H1 (cell line): Measurements from ENCODE around the gene WDR81. TPM values are rescaled to one million over a fixed set of nuclear protein-coding genes. Genes with fewer than 3 reads are reported as not detected.

Source experiments
- CTCF ChIA-PET: fragments of 300-600 bp; sonication (Branson Sonifier 250); formaldehyde crosslinking; loops from one replicate; lab custom pipeline; 2021; ENCODE audit not compliant: partially characterized antibody; lab: Charles Lee
- POLR2A ChIA-PET: fragments of 300-600 bp; sonication (Branson Sonifier 250); formaldehyde crosslinking; loops from one replicate; lab custom pipeline; 2021; ENCODE audit warnings: inconsistent platforms; ENCODE audit not compliant: partially characterized antibody; lab: Charles Lee
- DNase-seq, 2 experiments: peaks; one replicate each; pipeline versions ENCODE4 v3.0.0 to v3.0.0-alpha.2; 2010 to 2022; ENCODE audit warnings: low spot score in 2 of 2, low read depth in 1 of 2, mixed read lengths in 1 of 2
- FAIRE-seq: peaks from 2 replicates; lab custom pipeline; 2011; peaks lifted over from hg19 to GRCh38; lab: Jason Lieb, UNC
- H2AFZ ChIP-seq: 2 replicates; pipeline ENCODE4 v1.8.1; 2012; ENCODE audit warnings: low read length, inconsistent platforms
- H2AK5ac ChIP-seq: 2 replicates; pipeline ENCODE4 v1.6.1; 2013; ENCODE audit warnings: low read depth, low read length
- H2BK120ac ChIP-seq: replicated peaks from 2 replicates; pipeline ENCODE3; 2013; ENCODE audit warnings: low read depth, low read length, inconsistent platforms
- H2BK12ac ChIP-seq: 2 replicates; pipeline ENCODE4 v1.6.1; 2013; ENCODE audit warnings: low read depth, low read length
- H2BK15ac ChIP-seq: 2 replicates; pipeline ENCODE4 v1.6.1; 2013; ENCODE audit warnings: low read length
- H2BK20ac ChIP-seq: 2 replicates; pipeline ENCODE4 v1.6.1; 2013; ENCODE audit warnings: low read length
- H2BK5ac ChIP-seq: 2 replicates; pipeline ENCODE4 v1.6.1; 2013; ENCODE audit warnings: low read depth, low read length
- H3K14ac ChIP-seq: 2 replicates; pipeline ENCODE4 v1.6.1; 2013; ENCODE audit warnings: inconsistent platforms; ENCODE audit not compliant: insufficient read length
- H3K18ac ChIP-seq: 2 replicates; pipeline ENCODE4 v1.6.1; 2013; ENCODE audit warnings: low read length; ENCODE audit errors: extremely low read depth
- H3K23ac ChIP-seq: 2 replicates; pipeline ENCODE4 v1.6.1; 2013; ENCODE audit warnings: inconsistent platforms; ENCODE audit not compliant: insufficient read length
- H3K23me2 ChIP-seq: 2 replicates; pipeline ENCODE4 v1.6.1; 2013; ENCODE audit warnings: low read depth, low read length
- H3K27ac ChIP-seq: 2 replicates; pipeline ENCODE4 v1.6.1; 2011; ENCODE audit warnings: low read depth, low read length, inconsistent platforms
- H3K27me3 ChIP-seq, 4 experiments: replicated peaks in 1 of 4; 1 replicate in 1 of 4; 2 replicates in 3 of 4; pipeline versions ENCODE4 v1.6.1 to v1.8.1; 2011 to 2013; ENCODE audit warnings: low read length in 3 of 4, mild to moderate bottlenecking in 3 of 4, inconsistent platforms in 2 of 4, mixed read lengths in 2 of 4, moderate library complexity in 1 of 4; ENCODE audit not compliant: control insufficient read depth in 3 of 4, insufficient read depth in 3 of 4; ENCODE audit errors: extremely low read depth in 1 of 4
- H3K36me3 ChIP-seq, 4 experiments: 2 replicates each; pipeline versions ENCODE4 v1.6.1 to v1.8.1; 2011 to 2013; ENCODE audit warnings: mild to moderate bottlenecking in 4 of 4, low read length in 3 of 4, moderate library complexity in 2 of 4, control low read depth in 1 of 4, inconsistent platforms in 1 of 4; ENCODE audit not compliant: insufficient read depth in 4 of 4, control insufficient read depth in 2 of 4
- H3K4ac ChIP-seq: replicated peaks from 2 replicates; pipeline ENCODE3; 2013; ENCODE audit warnings: low read length, low read depth, mixed read lengths, inconsistent platforms; ENCODE audit not compliant: insufficient read length
- H3K4me1 ChIP-seq, 4 experiments: replicated peaks in 1 of 4; 1 replicate in 1 of 4; 2 replicates in 3 of 4; pipeline versions ENCODE4 v1.6.1 to v1.8.1; 2011 to 2013; ENCODE audit warnings: low read length in 3 of 4, inconsistent platforms in 2 of 4, mixed read lengths in 1 of 4; ENCODE audit not compliant: insufficient read depth in 4 of 4, control insufficient read depth in 3 of 4
- H3K4me2 ChIP-seq, 2 experiments: 2 replicates each; pipeline versions ENCODE4 v1.6.1 to v1.8.1; 2011 to 2013; ENCODE audit warnings: low read depth in 2 of 2, low read length in 2 of 2, control low read depth in 1 of 2, inconsistent platforms in 1 of 2, mild to moderate bottlenecking in 1 of 2; ENCODE audit not compliant: insufficient read depth in 1 of 2
- H3K4me3 ChIP-seq, 4 experiments: fragments of 200-600, 300-600 bp in 1 of 4; sonication (generic), shearing (Covaris generic), sonication (Bioruptor Twin) in 1 of 4; 2 replicates each; pipeline versions ENCODE4 v1.5.1 to v1.8.1; 2011 to 2016; ENCODE audit warnings: low read length in 4 of 4, low read depth in 3 of 4, control low read depth in 2 of 4, inconsistent platforms in 2 of 4, mild to moderate bottlenecking in 2 of 4, mixed read lengths in 1 of 4, moderate library complexity in 1 of 4; ENCODE audit not compliant: insufficient read depth in 2 of 4; ENCODE audit errors: extremely low read depth in 1 of 4
- H3K56ac ChIP-seq: replicated peaks from 2 replicates; pipeline ENCODE3; 2013; ENCODE audit warnings: low read depth, mild to moderate bottlenecking, mixed read lengths, low read length, inconsistent platforms; ENCODE audit not compliant: insufficient read length
- H3K79me1 ChIP-seq: 2 replicates; pipeline ENCODE4 v1.6.1; 2013; ENCODE audit warnings: low read depth, low read length, control low read depth
- H3K79me2 ChIP-seq, 2 experiments: 2 replicates each; pipeline versions ENCODE4 v1.6.1 to v1.8.1; 2012 to 2013; ENCODE audit warnings: low read length in 2 of 2, mild to moderate bottlenecking in 2 of 2, inconsistent platforms in 1 of 2; ENCODE audit not compliant: insufficient read depth in 2 of 2, control insufficient read depth in 1 of 2
- H3K9ac ChIP-seq, 4 experiments: replicated peaks in 1 of 4; 1 replicate in 1 of 4; 2 replicates in 3 of 4; pipeline versions ENCODE4 v1.6.1 to v1.8.1; 2011 to 2013; ENCODE audit warnings: low read depth in 3 of 4, low read length in 3 of 4, control low read depth in 2 of 4, mild to moderate bottlenecking in 2 of 4, moderate library complexity in 2 of 4, inconsistent platforms in 1 of 4; ENCODE audit errors: extremely low read depth in 1 of 4
- H3K9me3 ChIP-seq, 2 experiments: 2 replicates each; pipeline versions ENCODE4 v1.6.1 to v1.8.1; 2012 to 2013; ENCODE audit warnings: mild to moderate bottlenecking in 2 of 2, moderate library complexity in 2 of 2, control low read depth in 1 of 2, inconsistent platforms in 1 of 2, low read depth in 1 of 2, low read length in 1 of 2, mixed read lengths in 1 of 2; ENCODE audit not compliant: insufficient read depth in 2 of 2
- H4K20me1 ChIP-seq, 2 experiments: replicated peaks in 1 of 2; 2 replicates each; pipeline versions ENCODE3 to v1.8.1; 2011 to 2013; ENCODE audit warnings: inconsistent platforms in 2 of 2, low read length in 2 of 2, mild to moderate bottlenecking in 1 of 2; ENCODE audit not compliant: insufficient read depth in 2 of 2, control insufficient read depth in 1 of 2
- H4K5ac ChIP-seq: 2 replicates; pipeline ENCODE4 v1.6.1; 2013; ENCODE audit warnings: low read length, low read depth, mixed read lengths, inconsistent platforms; ENCODE audit not compliant: insufficient read length
- H4K8ac ChIP-seq: 2 replicates; pipeline ENCODE4 v1.8.0; 2013; ENCODE audit warnings: mild to moderate bottlenecking, moderate library complexity, low read length, inconsistent platforms; ENCODE audit not compliant: insufficient read depth; ENCODE audit errors: extremely low read depth
- H4K91ac ChIP-seq: replicated peaks from 2 replicates; pipeline ENCODE3; 2013; ENCODE audit warnings: low read length, mixed read lengths, inconsistent platforms; ENCODE audit not compliant: insufficient read length
- KDM1A ChIP-seq: fragments of 200-600, 300-600 bp; sonication (generic); IDR thresholded peaks from 2 replicates; pipeline ENCODE4 v1.7.1; 2016; ENCODE audit warnings: mild to moderate bottlenecking, low read length, borderline replicate concordance
- POU5F1 ChIP-seq: IDR thresholded peaks from 2 replicates; pipeline ENCODE4 v1.6.1; 2011; ENCODE audit warnings: low read depth, mild to moderate bottlenecking, low read length, moderate library complexity
- ZNF274 ChIP-seq: IDR thresholded peaks from 2 replicates; pipeline ENCODE4 v1.7.0; 2012; ENCODE audit warnings: low read length, borderline replicate concordance; ENCODE audit errors: extremely low read depth
- WGBS, 2 experiments: shearing (Covaris generic) in 1 of 2; methylation state at CpG; one replicate each; pipeline versions ENCODE4 v1.1.6 to v1.1.7; 2013 to 2015; ENCODE audit warnings: low lambda C conversion rate in 2 of 2, mixed read lengths in 2 of 2, inconsistent platforms in 1 of 2, low coverage in 1 of 2, missing lambda C conversion rate in 1 of 2; ENCODE audit not compliant: insufficient replicate concordance in 2 of 2, insufficient coverage in 1 of 2, insufficient read length in 1 of 2; ENCODE audit errors: extremely low coverage in 1 of 2, missing lambda C conversion rate in 1 of 2; 5-methylcytosine and 5-hydroxymethylcytosine counted together
- polyA plus RNA-seq, 7 experiments: library from polyadenylated mRNA; depleted of rRNA in 3 of 7; stranded (reverse) in 5 of 7; unstranded in 2 of 7; fragments of >200 nt in 5 of 7; fragments of 200-250 nt in 2 of 7; gene quantifications; 1 replicate in 5 of 7; 2 replicates in 1 of 7; 4 replicates in 1 of 7; pipeline versions ENCODE4 v1.2.1 to v1.2.3, GENCODE V29; 2011 to 2013; ENCODE audit warnings: missing spikeins in 2 of 7, mixed read lengths in 2 of 7
- total RNA-seq: library from RNA; stranded (reverse); fragmentation: NEBNext Ultra II Directional; extraction: Animal tissue kit (Norgen Biotek cat#: 25700); gene quantifications from 2 replicates; pipeline ENCODE4 v1.2.1, GENCODE V29; 2021

Gene WDR81
- total and polyA plus RNA-seq, 2 of the 8 experiments (the other 6 are each of a cell fraction or from before 2014, with no cell fraction given), result 9.1 to 12.3 TPM

DNA sequence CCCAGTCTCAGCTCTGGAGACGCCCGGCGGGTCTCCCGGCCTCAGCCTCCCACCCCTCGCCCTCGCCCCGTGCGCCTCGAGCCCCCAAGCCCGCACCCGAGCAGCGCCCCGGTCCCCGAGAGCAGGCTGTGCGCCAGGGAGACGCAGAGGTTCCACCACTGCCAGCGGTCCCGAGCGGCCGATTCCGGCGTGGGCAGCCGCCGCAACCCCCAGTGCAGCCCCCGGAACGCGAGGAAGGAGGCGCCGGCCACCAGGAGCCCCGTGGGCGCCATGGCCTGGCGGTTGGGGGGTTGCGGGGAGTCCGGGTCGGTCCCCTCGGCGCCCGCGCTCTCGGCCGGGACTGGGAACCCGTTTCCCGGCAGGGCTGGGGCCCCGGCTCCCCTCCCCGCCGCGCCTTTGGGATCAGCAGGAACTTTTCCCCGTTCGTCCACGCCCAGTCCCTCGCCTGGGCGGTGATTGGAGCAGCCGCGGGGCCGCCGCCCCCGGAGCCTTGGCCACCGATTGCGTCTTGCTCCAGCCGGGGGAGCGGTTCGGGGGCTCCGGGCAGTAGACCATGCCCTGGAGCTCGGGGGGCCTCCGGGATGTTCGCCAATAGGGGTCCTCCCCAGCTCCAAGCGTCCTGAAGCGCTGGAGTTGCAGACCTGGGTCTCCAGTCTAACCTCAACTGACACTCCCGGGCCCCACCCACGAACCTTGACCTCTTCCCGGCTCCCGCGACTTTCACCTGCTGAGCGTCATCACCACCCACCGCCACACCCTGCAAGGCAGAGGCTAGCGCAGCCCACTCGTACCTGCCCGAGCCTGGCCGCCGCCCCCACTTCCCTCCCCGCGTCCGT is 14.3 kb upstream of the WDR81 start, which contains the start of gene TLCD2:
Gene TLCD2, minus strand, starts transcription at position 407 of the 836 bp plus-strand sequence. Its CDS starts 135 bp downstream, at position 272.
- peak within 1 kb of the TSS; percentile 58 to 77 (median 73) for H3K4me3 ChIP-seq
- CTCF ChIA-PET, result interaction anchor here (1.0 kb wide), 1 partner anchor 43 kb away, joined by 3 read pairs; no protein-coding TSS in a partner anchor
- H3K18ac ChIP-seq, result peak within 1 kb of the TSS; percentile 71
- peaks cover 0 to 2% (median 0%) of the 10 kb centered on the region in 4 experiments; a peak in 2 of 7 replicates for H3K27me3 ChIP-seq
- H3K9ac ChIP-seq, result peak within 1 kb of the TSS in 2 of 4 experiments; percentile 24 to 43; a peak in 2 of 7 replicates
- peaks cover 16% of the 10 kb centered on the region; the same call in 1 of the 2 replicates for H3K23me2 ChIP-seq
- peak in 1 of 2 experiments; percentile 81 for DNase-seq
- no peak within 1 kb of the TSS for H4K91ac ChIP-seq
- H2AFZ ChIP-seq, result peak within 1 kb of the TSS; percentile 63; the same call in 1 of the 2 replicates
- peak within 1 kb of the TSS; percentile 72 for H2BK15ac ChIP-seq
- H3K79me2 ChIP-seq, result no peaks in the 10 kb centered on the region
- no peaks in the 10 kb centered on the region for H3K36me3 ChIP-seq
- POLR2A ChIA-PET, result interaction anchor here (0.6 to 1.5 kb wide), 4 partner anchors 9 to 51 kb away, joined by 3 to 4 read pairs (median 4); partner anchors contain the start of gene SERPINF1
- H4K5ac ChIP-seq, result no peak within 1 kb of the TSS
- H2AK5ac ChIP-seq, result no peak within 1 kb of the TSS
- peak within 1 kb of the TSS; percentile 44; the same call in 1 of the 2 replicates for H2BK5ac ChIP-seq
- no peak within 1 kb of the TSS for H3K4ac ChIP-seq
- peaks cover 6% of the 10 kb centered on the region; the same call in 1 of the 2 replicates for H3K79me1 ChIP-seq
- peak within 1 kb of the TSS; percentile 68; the same call in 1 of the 2 replicates for H2BK12ac ChIP-seq
- no peak within 1 kb of the TSS for H3K23ac ChIP-seq
- H3K14ac ChIP-seq, result no peak within 1 kb of the TSS
- no peaks in the 10 kb centered on the region for H3K9me3 ChIP-seq
- WGBS, 2 experiments, result 3% methylated on average over 56 of the region's 83 CpGs; no CpG with 5 or more reads in 1 of the 2 experiments
- H3K4me1 ChIP-seq, result peaks cover 0 to 18% (median 13%) of the 10 kb centered on the region in 4 experiments; a peak in 6 of 7 replicates
- H4K20me1 ChIP-seq, result peaks cover 0 to 7% of the 10 kb centered on the region in 2 experiments
- H3K4me2 ChIP-seq, result peak within 1 kb of the TSS; percentile 88 to 95
- no peak within 1 kb of the TSS for H3K27ac ChIP-seq
- no peak within 1 kb of the TSS for H2BK120ac ChIP-seq
- FAIRE-seq, result no peak
- no peak within 1 kb of the TSS for H3K56ac ChIP-seq
- H2BK20ac ChIP-seq, result no peak within 1 kb of the TSS
- H4K8ac ChIP-seq, result no peak within 1 kb of the TSS; the same call in 1 of the 2 replicates
- no peak for TF ChIP-seq POU5F1
- no peak for TF ChIP-seq KDM1A
- TF ChIP-seq ZNF274, result no peak
